OCI-LY3 (cell line): ENCODE measurements around the gene CCDC85A.

Source experiments
- CTCF ChIP-seq: fragments of 200-600, 300-600 bp; sonication (generic); IDR thresholded peaks from 2 replicates; pipeline ENCODE4 v1.5.1; 2014; ENCODE audit warnings: antibody characterized with exemption, low read length, low read depth
- EZH2phosphoT487 ChIP-seq: fragments of 200-600 bp; shearing (Covaris generic); IDR thresholded peaks from 2 replicates; pipeline ENCODE4 v1.6.1; 2018; ENCODE audit warnings: antibody characterized with exemption, mixed run types, low read depth

- TF ChIP-seq EZH2phosphoT487 = no peak
- TF ChIP-seq CTCF = no peak
Measured at GRCh38 chr2:56333812-56334485, 150.2 kb downstream of the CCDC85A start.
